H1 (cell line): ENCODE data around the gene CXorf49B. TPM values are rescaled to one million over a fixed set of nuclear protein-coding genes. Genes with fewer than 3 reads are reported as not detected.
"Not testable (repeated sequence)": the region's sequence is repeated elsewhere in the genome, so short reads cannot be mapped to it uniquely, and the experiment has no call there.

ENCODE experiments used
- CTCF ChIA-PET: fragments of 300-600 bp; sonication (Branson Sonifier 250); formaldehyde crosslinking; loops from one replicate; lab custom pipeline; 2021; ENCODE audit not compliant: partially characterized antibody; lab: Charles Lee
- POLR2A ChIA-PET: fragments of 300-600 bp; sonication (Branson Sonifier 250); formaldehyde crosslinking; loops from one replicate; lab custom pipeline; 2021; ENCODE audit warnings: inconsistent platforms; ENCODE audit not compliant: partially characterized antibody; lab: Charles Lee
- DNase-seq, 2 experiments: peaks; one replicate each; pipeline versions ENCODE4 v3.0.0 to v3.0.0-alpha.2; 2010 to 2022; ENCODE audit warnings: low spot score in 2 of 2, low read depth in 1 of 2, mixed read lengths in 1 of 2
- FAIRE-seq: peaks from 2 replicates; lab custom pipeline; 2011; peaks lifted over from hg19 to GRCh38; lab: Jason Lieb, UNC
- H2AFZ ChIP-seq: 2 replicates; pipeline ENCODE4 v1.8.1; 2012; ENCODE audit warnings: low read length, inconsistent platforms
- H2AK5ac ChIP-seq: 2 replicates; pipeline ENCODE4 v1.6.1; 2013; ENCODE audit warnings: low read depth, low read length
- H2BK120ac ChIP-seq: replicated peaks from 2 replicates; pipeline ENCODE3; 2013; ENCODE audit warnings: low read depth, low read length, inconsistent platforms
- H2BK12ac ChIP-seq: 2 replicates; pipeline ENCODE4 v1.6.1; 2013; ENCODE audit warnings: low read depth, low read length
- H2BK15ac ChIP-seq: 2 replicates; pipeline ENCODE4 v1.6.1; 2013; ENCODE audit warnings: low read length
- H2BK20ac ChIP-seq: 2 replicates; pipeline ENCODE4 v1.6.1; 2013; ENCODE audit warnings: low read length
- H2BK5ac ChIP-seq: 2 replicates; pipeline ENCODE4 v1.6.1; 2013; ENCODE audit warnings: low read depth, low read length
- H3K14ac ChIP-seq: 2 replicates; pipeline ENCODE4 v1.6.1; 2013; ENCODE audit warnings: inconsistent platforms; ENCODE audit not compliant: insufficient read length
- H3K18ac ChIP-seq: 2 replicates; pipeline ENCODE4 v1.6.1; 2013; ENCODE audit warnings: low read length; ENCODE audit errors: extremely low read depth
- H3K23ac ChIP-seq: 2 replicates; pipeline ENCODE4 v1.6.1; 2013; ENCODE audit warnings: inconsistent platforms; ENCODE audit not compliant: insufficient read length
- H3K23me2 ChIP-seq: 2 replicates; pipeline ENCODE4 v1.6.1; 2013; ENCODE audit warnings: low read depth, low read length
- H3K27ac ChIP-seq: 2 replicates; pipeline ENCODE4 v1.6.1; 2011; ENCODE audit warnings: low read depth, low read length, inconsistent platforms
- H3K27me3 ChIP-seq, 4 experiments: replicated peaks in 1 of 4; 1 replicate in 1 of 4; 2 replicates in 3 of 4; pipeline versions ENCODE4 v1.6.1 to v1.8.1; 2011 to 2013; ENCODE audit warnings: low read length in 3 of 4, mild to moderate bottlenecking in 3 of 4, inconsistent platforms in 2 of 4, mixed read lengths in 2 of 4, moderate library complexity in 1 of 4; ENCODE audit not compliant: control insufficient read depth in 3 of 4, insufficient read depth in 3 of 4; ENCODE audit errors: extremely low read depth in 1 of 4
- H3K36me3 ChIP-seq, 4 experiments: 2 replicates each; pipeline versions ENCODE4 v1.6.1 to v1.8.1; 2011 to 2013; ENCODE audit warnings: mild to moderate bottlenecking in 4 of 4, low read length in 3 of 4, moderate library complexity in 2 of 4, control low read depth in 1 of 4, inconsistent platforms in 1 of 4; ENCODE audit not compliant: insufficient read depth in 4 of 4, control insufficient read depth in 2 of 4
- H3K4ac ChIP-seq: replicated peaks from 2 replicates; pipeline ENCODE3; 2013; ENCODE audit warnings: low read length, low read depth, mixed read lengths, inconsistent platforms; ENCODE audit not compliant: insufficient read length
- H3K4me1 ChIP-seq, 4 experiments: replicated peaks in 1 of 4; 1 replicate in 1 of 4; 2 replicates in 3 of 4; pipeline versions ENCODE4 v1.6.1 to v1.8.1; 2011 to 2013; ENCODE audit warnings: low read length in 3 of 4, inconsistent platforms in 2 of 4, mixed read lengths in 1 of 4; ENCODE audit not compliant: insufficient read depth in 4 of 4, control insufficient read depth in 3 of 4
- H3K4me2 ChIP-seq, 2 experiments: 2 replicates each; pipeline versions ENCODE4 v1.6.1 to v1.8.1; 2011 to 2013; ENCODE audit warnings: low read depth in 2 of 2, low read length in 2 of 2, control low read depth in 1 of 2, inconsistent platforms in 1 of 2, mild to moderate bottlenecking in 1 of 2; ENCODE audit not compliant: insufficient read depth in 1 of 2
- H3K4me3 ChIP-seq, 4 experiments: fragments of 200-600, 300-600 bp in 1 of 4; sonication (generic), shearing (Covaris generic), sonication (Bioruptor Twin) in 1 of 4; 2 replicates each; pipeline versions ENCODE4 v1.5.1 to v1.8.1; 2011 to 2016; ENCODE audit warnings: low read length in 4 of 4, low read depth in 3 of 4, control low read depth in 2 of 4, inconsistent platforms in 2 of 4, mild to moderate bottlenecking in 2 of 4, mixed read lengths in 1 of 4, moderate library complexity in 1 of 4; ENCODE audit not compliant: insufficient read depth in 2 of 4; ENCODE audit errors: extremely low read depth in 1 of 4
- H3K56ac ChIP-seq: replicated peaks from 2 replicates; pipeline ENCODE3; 2013; ENCODE audit warnings: low read depth, mild to moderate bottlenecking, mixed read lengths, low read length, inconsistent platforms; ENCODE audit not compliant: insufficient read length
- H3K79me1 ChIP-seq: 2 replicates; pipeline ENCODE4 v1.6.1; 2013; ENCODE audit warnings: low read depth, low read length, control low read depth
- H3K79me2 ChIP-seq, 2 experiments: 2 replicates each; pipeline versions ENCODE4 v1.6.1 to v1.8.1; 2012 to 2013; ENCODE audit warnings: low read length in 2 of 2, mild to moderate bottlenecking in 2 of 2, inconsistent platforms in 1 of 2; ENCODE audit not compliant: insufficient read depth in 2 of 2, control insufficient read depth in 1 of 2
- H3K9ac ChIP-seq, 4 experiments: replicated peaks in 1 of 4; 1 replicate in 1 of 4; 2 replicates in 3 of 4; pipeline versions ENCODE4 v1.6.1 to v1.8.1; 2011 to 2013; ENCODE audit warnings: low read depth in 3 of 4, low read length in 3 of 4, control low read depth in 2 of 4, mild to moderate bottlenecking in 2 of 4, moderate library complexity in 2 of 4, inconsistent platforms in 1 of 4; ENCODE audit errors: extremely low read depth in 1 of 4
- H3K9me3 ChIP-seq, 2 experiments: 2 replicates each; pipeline versions ENCODE4 v1.6.1 to v1.8.1; 2012 to 2013; ENCODE audit warnings: mild to moderate bottlenecking in 2 of 2, moderate library complexity in 2 of 2, control low read depth in 1 of 2, inconsistent platforms in 1 of 2, low read depth in 1 of 2, low read length in 1 of 2, mixed read lengths in 1 of 2; ENCODE audit not compliant: insufficient read depth in 2 of 2
- H4K20me1 ChIP-seq, 2 experiments: replicated peaks in 1 of 2; 2 replicates each; pipeline versions ENCODE3 to v1.8.1; 2011 to 2013; ENCODE audit warnings: inconsistent platforms in 2 of 2, low read length in 2 of 2, mild to moderate bottlenecking in 1 of 2; ENCODE audit not compliant: insufficient read depth in 2 of 2, control insufficient read depth in 1 of 2
- H4K5ac ChIP-seq: 2 replicates; pipeline ENCODE4 v1.6.1; 2013; ENCODE audit warnings: low read length, low read depth, mixed read lengths, inconsistent platforms; ENCODE audit not compliant: insufficient read length
- H4K8ac ChIP-seq: 2 replicates; pipeline ENCODE4 v1.8.0; 2013; ENCODE audit warnings: mild to moderate bottlenecking, moderate library complexity, low read length, inconsistent platforms; ENCODE audit not compliant: insufficient read depth; ENCODE audit errors: extremely low read depth
- H4K91ac ChIP-seq: replicated peaks from 2 replicates; pipeline ENCODE3; 2013; ENCODE audit warnings: low read length, mixed read lengths, inconsistent platforms; ENCODE audit not compliant: insufficient read length
- WGBS, 2 experiments: shearing (Covaris generic) in 1 of 2; methylation state at CpG; one replicate each; pipeline versions ENCODE4 v1.1.6 to v1.1.7; 2013 to 2015; ENCODE audit warnings: low lambda C conversion rate in 2 of 2, mixed read lengths in 2 of 2, inconsistent platforms in 1 of 2, low coverage in 1 of 2, missing lambda C conversion rate in 1 of 2; ENCODE audit not compliant: insufficient replicate concordance in 2 of 2, insufficient coverage in 1 of 2, insufficient read length in 1 of 2; ENCODE audit errors: extremely low coverage in 1 of 2, missing lambda C conversion rate in 1 of 2; 5-methylcytosine and 5-hydroxymethylcytosine counted together
- polyA plus RNA-seq, 7 experiments: library from polyadenylated mRNA; depleted of rRNA in 3 of 7; stranded (reverse) in 5 of 7; unstranded in 2 of 7; fragments of >200 nt in 5 of 7; fragments of 200-250 nt in 2 of 7; gene quantifications; 1 replicate in 5 of 7; 2 replicates in 1 of 7; 4 replicates in 1 of 7; pipeline versions ENCODE4 v1.2.1 to v1.2.3, GENCODE V29; 2011 to 2013; ENCODE audit warnings: missing spikeins in 2 of 7, mixed read lengths in 2 of 7
- total RNA-seq: library from RNA; stranded (reverse); fragmentation: NEBNext Ultra II Directional; extraction: Animal tissue kit (Norgen Biotek cat#: 25700); gene quantifications from 2 replicates; pipeline ENCODE4 v1.2.1, GENCODE V29; 2021

CXorf49B gene
- total and polyA plus RNA-seq, 2 of the 8 experiments (the other 6 are each of a cell fraction or from before 2014, with no cell fraction given): not detected

DNA sequence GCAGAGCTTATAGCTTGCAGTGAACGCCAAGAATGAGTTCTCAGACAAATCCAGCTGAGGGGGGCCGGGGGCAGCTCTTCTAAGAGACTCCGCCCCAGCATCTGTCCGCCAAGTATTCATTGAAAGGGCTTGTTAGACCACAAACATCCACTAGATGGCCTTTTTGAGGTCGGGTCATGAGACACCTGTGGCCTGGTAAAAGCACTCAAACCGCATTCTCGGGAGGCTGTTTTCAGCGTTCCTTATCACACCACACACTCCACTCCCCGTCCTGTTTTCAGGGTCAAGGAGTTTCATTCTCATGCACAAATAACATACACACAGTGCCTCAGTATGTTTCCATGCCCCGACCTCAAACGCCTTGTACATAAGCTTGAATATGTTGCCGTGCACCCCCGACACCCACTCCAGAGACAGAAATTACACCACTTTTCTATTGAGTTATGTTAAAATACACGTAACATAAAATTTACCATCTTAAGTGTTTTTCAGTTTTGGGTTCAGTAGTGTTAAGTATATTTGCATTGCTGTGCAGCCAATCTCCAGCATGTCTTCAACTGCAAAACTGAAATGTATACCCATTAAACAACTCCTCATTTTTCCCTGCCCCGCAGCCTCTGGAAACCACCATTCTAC lies 21.3 kb downstream of the CXorf49B start:
- H3K9ac ChIP-seq, H2BK20ac ChIP-seq, CTCF ChIA-PET, H4K20me1 ChIP-seq, H3K4me1 ChIP-seq, H3K4me3 ChIP-seq, H3K79me1 ChIP-seq, FAIRE-seq, POLR2A ChIA-PET, H3K4ac ChIP-seq, DNase-seq, H3K23me2 ChIP-seq, H3K14ac ChIP-seq, H3K27ac ChIP-seq, H2BK12ac ChIP-seq, H2BK120ac ChIP-seq, H4K8ac ChIP-seq, H3K4me2 ChIP-seq, H4K5ac ChIP-seq, H3K18ac ChIP-seq, H3K56ac ChIP-seq, H2BK15ac ChIP-seq, H3K79me2 ChIP-seq, H2AK5ac ChIP-seq, H2BK5ac ChIP-seq, H2AFZ ChIP-seq, H4K91ac ChIP-seq, H3K27me3 ChIP-seq, H3K36me3 ChIP-seq, H3K9me3 ChIP-seq, H3K23ac ChIP-seq: not testable (repeated sequence)
- WGBS, 2 experiments: no CpG with 5 or more reads among the region's 15 CpGs

DNA sequence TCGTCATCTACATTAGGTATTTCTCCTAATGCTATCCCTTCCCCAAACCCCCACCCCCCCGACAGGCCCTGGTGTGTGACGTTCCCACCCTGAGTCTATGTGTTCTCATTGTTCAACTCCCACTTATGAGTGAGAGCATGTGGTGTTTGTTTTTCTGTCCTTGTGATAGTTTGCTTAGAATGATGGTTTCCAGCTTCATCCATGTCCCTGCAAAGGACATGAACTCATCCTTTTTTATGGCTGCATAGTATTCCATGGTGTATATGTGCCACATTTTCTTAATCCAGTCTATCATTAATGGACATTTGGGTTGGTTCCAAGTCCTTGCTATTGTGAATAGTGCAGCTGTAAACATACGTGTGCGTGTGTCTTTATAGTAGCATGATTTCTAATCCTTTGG lies 43.3 kb downstream of the CXorf49B start:
- H3K27ac ChIP-seq, H3K4me2 ChIP-seq, H4K91ac ChIP-seq, H4K8ac ChIP-seq, H3K23me2 ChIP-seq, H4K20me1 ChIP-seq, FAIRE-seq, H2BK20ac ChIP-seq, CTCF ChIA-PET, H3K9ac ChIP-seq, H3K9me3 ChIP-seq, H3K56ac ChIP-seq, H3K4me1 ChIP-seq, H2AK5ac ChIP-seq, H3K4me3 ChIP-seq, H2BK120ac ChIP-seq, H3K14ac ChIP-seq, H2AFZ ChIP-seq, H3K36me3 ChIP-seq, POLR2A ChIA-PET, H2BK5ac ChIP-seq, H4K5ac ChIP-seq, H3K23ac ChIP-seq, H3K18ac ChIP-seq, H3K27me3 ChIP-seq, H3K79me1 ChIP-seq, H3K79me2 ChIP-seq, H3K4ac ChIP-seq, H2BK12ac ChIP-seq, H2BK15ac ChIP-seq, DNase-seq: not testable (repeated sequence)
- WGBS, 2 experiments: 89% methylated on average over 4 of the region's 5 CpGs; no CpG with 5 or more reads in 1 of the 2 experiments
